Neural cell (in vitro differentiated cells): ENCODE measurements around the gene TNS3.

Experiments
- CTCF ChIP-seq: fragments of 450-650 bp; IDR thresholded peaks from 2 replicates; pipeline ENCODE4 v1.5.1; 2014; ENCODE audit warnings: antibody characterized with exemption, mild to moderate bottlenecking, moderate library complexity; ENCODE audit not compliant: poor library complexity, severe bottlenecking
- EP300 ChIP-seq: fragments of 450-650 bp; conservative IDR thresholded peaks from 2 replicates; pipeline ENCODE4 v1.6.1; 2014; ENCODE audit warnings: antibody characterized with exemption, mild to moderate bottlenecking, moderate library complexity; ENCODE audit not compliant: poor library complexity, severe bottlenecking
- EZH2 ChIP-seq: fragments of 200-600, 300-800 bp; shearing (Covaris generic), sonication (generic); IDR thresholded peaks from 2 replicates; pipeline ENCODE4 v1.6.1; 2014; ENCODE audit warnings: antibody characterized with exemption, low read length, borderline replicate concordance, mild to moderate bottlenecking; ENCODE audit not compliant: insufficient read depth, poor library complexity, severe bottlenecking
- POLR2AphosphoS5 ChIP-seq: IDR thresholded peaks from 2 replicates; pipeline ENCODE4 v1.6.1; 2012
- RAD21 ChIP-seq: fragments of 450-650 bp; conservative IDR thresholded peaks from 2 replicates; pipeline ENCODE4 v1.6.1; 2014; ENCODE audit warnings: antibody characterized with exemption, mild to moderate bottlenecking, moderate library complexity
- TAF1 ChIP-seq: IDR thresholded peaks from 2 replicates; pipeline ENCODE4 v1.6.1; 2012; ENCODE audit warnings: low read depth

GRCh38 chr7:47385536-47386125 lies 196.3 kb downstream of the TNS3 start:
- TF ChIP-seq CTCF = no peak
- no peak for TF ChIP-seq EP300
- TF ChIP-seq POLR2AphosphoS5 = no peak
- TF ChIP-seq RAD21 = no peak
- no peak for TF ChIP-seq EZH2
- no peak for TF ChIP-seq TAF1
